Panc1 (cell line): ENCODE results near the gene RAP2A. TPM values are rescaled to one million over a fixed set of nuclear protein-coding genes. Genes with fewer than 3 reads are reported as not detected.

ENCODE experiments used
- ATAC-seq: fragments of 200-7000 bp; cut with Tn5 transposase; 2 replicates; pipeline ENCODE4 v1.9.1; 2020; ENCODE audit warnings: mild to moderate bottlenecking, moderate library complexity
- BruUV-seq: library from RNA; stranded (reverse); fragments of 400-500 nt; replicated peaks from 2 replicates; lab custom pipeline; 2021; lab: Mats Ljungman, UMichigan
- CTCF ChIA-PET: fragments of 300-600 bp; sonication (Branson Sonifier 250); formaldehyde crosslinking; loops from one replicate; lab custom pipeline; 2022; ENCODE audit warnings: antibody characterized with exemption; lab: Charles Lee
- POLR2A ChIA-PET: fragments of 300-600 bp; sonication (Branson Sonifier 250); formaldehyde crosslinking; loops from one replicate; lab custom pipeline; 2022; ENCODE audit warnings: antibody characterized with exemption; lab: Charles Lee
- DNase-seq: peaks from one replicate; pipeline ENCODE4 v3.0.0-alpha.2; 2010; ENCODE audit warnings: low read depth, low spot score
- H3K27ac ChIP-seq: 2 replicates; pipeline ENCODE4 v1.5.1; 2011; ENCODE audit warnings: mild to moderate bottlenecking, low read length, inconsistent platforms
- H3K27me3 ChIP-seq: fragments of 200-500 bp; sonication (Bioruptor generic); 2 replicates; pipeline ENCODE4 v1.6.0; 2014; ENCODE audit warnings: low read length, inconsistent platforms; ENCODE audit not compliant: control insufficient read depth, insufficient read depth
- H3K36me3 ChIP-seq: fragments of 200-500 bp; sonication (Bioruptor generic); 2 replicates; pipeline ENCODE4 v1.5.1; 2014; ENCODE audit warnings: inconsistent platforms, mild to moderate bottlenecking, low read length, moderate library complexity; ENCODE audit not compliant: control insufficient read depth, insufficient read depth
- H3K4me1 ChIP-seq: 2 replicates; pipeline ENCODE4 v1.5.1; 2011; ENCODE audit warnings: inconsistent platforms, mild to moderate bottlenecking, low read length, moderate library complexity; ENCODE audit not compliant: control insufficient read depth, insufficient read depth
- H3K4me3 ChIP-seq, 2 experiments: 2 replicates each; pipeline ENCODE4 v1.5.1; 2011 to 2012; ENCODE audit warnings: low read depth in 2 of 2, low read length in 2 of 2, mild to moderate bottlenecking in 2 of 2, inconsistent platforms in 1 of 2, moderate library complexity in 1 of 2
- H3K9me3 ChIP-seq: fragments of 200-500 bp; sonication (Bioruptor generic); 2 replicates; pipeline ENCODE4 v1.5.1; 2014; ENCODE audit warnings: low read depth, mild to moderate bottlenecking, inconsistent platforms, low read length, moderate library complexity; ENCODE audit not compliant: control insufficient read depth, insufficient read depth
- CTCF ChIP-seq: fragments of 450-650 bp; IDR thresholded peaks from 2 replicates; pipeline ENCODE4 v1.5.1; 2017; ENCODE audit warnings: mild to moderate bottlenecking
- POLR2AphosphoS5 ChIP-seq: IDR thresholded peaks from 2 replicates; pipeline ENCODE4 v1.6.1; 2012; ENCODE audit warnings: mild to moderate bottlenecking, low read depth, low read length, moderate library complexity
- REST ChIP-seq, 2 experiments: IDR thresholded peaks; 2 replicates each; pipeline ENCODE4 v1.6.1; 2011 to 2012; ENCODE audit warnings: low read depth in 2 of 2, control low read depth in 1 of 2, low read length in 1 of 2, mild to moderate bottlenecking in 1 of 2, moderate library complexity in 1 of 2; ENCODE audit not compliant: insufficient read depth in 1 of 2
- SIN3A ChIP-seq: IDR thresholded peaks from 2 replicates; pipeline ENCODE4 v1.6.1; 2012; ENCODE audit warnings: low read depth, mild to moderate bottlenecking, low read length, moderate library complexity, borderline replicate concordance; ENCODE audit not compliant: insufficient read depth
- TCF7L2 ChIP-seq: IDR thresholded peaks from 2 replicates; pipeline ENCODE4 v1.6.1; 2011; ENCODE audit warnings: mild to moderate bottlenecking, low read depth, low read length, inconsistent platforms
- in situ Hi-C: cut with HindIII; loops from 2 replicates; pipeline ENCODE4 v1.10.0; 2016; ENCODE audit warnings: low sequenced_read_pairs, low pct_unique_long_range_greater_than_20kb
- intact Hi-C: fragments of 100-400 bp; cut with micrococcal nuclease; formaldehyde crosslinking; loops from one replicate; pipeline ENCODE4 v1.10.0; 2022; ENCODE audit not compliant: unreplicated experiment
- total RNA-seq: library from RNA; stranded (reverse); gene quantifications from one replicate; pipeline ENCODE4 v1.2.1, GENCODE V29; 2021; ENCODE audit not compliant: unreplicated experiment

Gene RAP2A
- total RNA-seq, 1 experiment from 2014 or later, result 44.3 TPM

DNA sequence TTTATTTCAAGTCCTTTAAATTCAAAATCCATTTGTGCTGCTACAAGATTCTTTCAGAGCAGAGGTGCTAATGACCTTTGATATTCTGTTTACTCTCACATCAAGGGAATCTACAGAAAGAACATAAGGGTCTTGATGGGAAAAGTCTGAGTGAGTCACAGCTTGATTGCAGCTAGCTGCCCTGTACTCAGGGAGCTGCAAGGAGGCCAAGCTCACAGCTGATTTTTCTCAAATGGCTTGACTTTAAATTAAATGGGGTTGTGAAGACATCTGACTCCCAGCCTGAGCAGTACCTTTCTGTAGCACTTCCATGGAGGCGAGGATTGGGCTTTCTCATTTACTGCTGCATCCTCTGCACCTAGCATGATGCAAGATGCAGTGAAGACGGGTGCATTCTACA is 62.5 kb downstream of the RAP2A start:
- Histone ChIP-seq H3K4me1 (no peaks in the 10 kb centered on the region), H3K36me3 (no peaks in the 10 kb centered on the region), H3K9me3 (0 out of 2 replicates have a peak, but pooled peaks cover 2% of the 10 kb centered on the region), H3K27ac (no peak overlapping the region), H3K4me3 (no peak overlapping the region), H3K27me3 (no peaks in the 10 kb centered on the region)
- no peak for DNase-seq
- ChIA-PET POLR2A (no interaction called here), CTCF (no interaction called here)
- in situ Hi-C loops, result no loop called here
- ATAC-seq, result no peak
- intact Hi-C loops, result no loop called here
- no TSS peak for BruUV-seq
- TF ChIP-seq POLR2AphosphoS5, result no peak
- TF ChIP-seq SIN3A, result no peak
- TF ChIP-seq CTCF, result no peak
- TF ChIP-seq REST (IDR thresholded peaks at IDR 0.05; ENCODE audit: insufficient read depth in 1 of 2, low read depth in 2 of 2, low read length in 1 of 2), result no peak
- no peak for TF ChIP-seq TCF7L2

DNA sequence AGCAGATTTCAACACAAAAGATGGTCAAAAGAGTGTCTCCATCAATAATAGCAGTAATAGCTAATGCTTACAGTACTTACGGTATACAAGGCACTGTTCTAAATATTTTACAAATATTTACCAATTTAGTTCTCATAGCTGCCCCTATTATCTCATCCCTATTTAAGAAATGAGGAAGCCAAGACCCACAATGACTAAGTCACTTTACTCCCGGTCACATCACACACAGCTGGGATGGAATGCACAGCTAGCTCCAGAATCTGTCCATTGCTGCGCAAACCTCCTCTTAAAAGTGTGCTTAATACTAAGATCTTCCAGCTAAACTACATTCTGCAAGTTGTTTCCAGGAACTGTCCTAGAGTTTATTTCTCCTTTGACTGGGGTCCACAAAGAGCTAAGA is 63.4 kb downstream of the RAP2A start:
- H3K27me3 ChIP-seq, result no peaks in the 10 kb centered on the region
- H3K27ac ChIP-seq, result no peak overlapping the region
- ATAC-seq (no peak), DNase-seq (no peak)
- TF ChIP-seq POLR2AphosphoS5, result no peak
- TF ChIP-seq TCF7L2, result no peak
- no peak for TF ChIP-seq SIN3A
- no peak for TF ChIP-seq CTCF
- TF ChIP-seq REST (IDR thresholded peaks at IDR 0.05; ENCODE audit: insufficient read depth in 1 of 2, low read depth in 2 of 2, low read length in 1 of 2), result no peak
- ChIA-PET POLR2A (no interaction called here), CTCF (no interaction called here)
- intact Hi-C loops (no loop called here), in situ Hi-C loops (no loop called here)
- H3K4me3 ChIP-seq, result no peak overlapping the region
- H3K36me3 ChIP-seq, result no peaks in the 10 kb centered on the region
- H3K9me3 ChIP-seq, result no peaks in the 10 kb centered on the region
- H3K4me1 ChIP-seq, result no peaks in the 10 kb centered on the region
- no TSS peak for BruUV-seq
